Mesothelial cell of epicardium (in vitro differentiated cells): Measurements from ENCODE around the gene SMIM45.

Source experiments
- DNase-seq, 2 experiments: peaks; one replicate each; pipeline ENCODE4 v3.0.0; 2021; ENCODE audit warnings: low spot score in 2 of 2; ENCODE audit not compliant: unreplicated experiment in 2 of 2
- H3K27ac Mint-ChIP-seq: 2 replicates; pipeline ENCODE4 v1.8.0; 2021; ENCODE audit warnings: mixed read lengths
- H3K27me3 Mint-ChIP-seq: 2 replicates; pipeline ENCODE4 v1.8.0; 2021; ENCODE audit warnings: low read depth, mixed read lengths
- H3K36me3 Mint-ChIP-seq: 2 replicates; pipeline ENCODE4 v1.8.0; 2021; ENCODE audit warnings: mixed read lengths
- H3K4me1 Mint-ChIP-seq: 2 replicates; pipeline ENCODE4 v1.8.0; 2021; ENCODE audit warnings: mixed read lengths
- H3K4me3 Mint-ChIP-seq: 2 replicates; pipeline ENCODE4 v1.8.0; 2021; ENCODE audit warnings: mild to moderate bottlenecking, moderate library complexity, mixed read lengths
- H3K9me3 Mint-ChIP-seq: 2 replicates; pipeline ENCODE4 v1.8.0; 2021; ENCODE audit warnings: mixed read lengths
- CTCF ChIP-seq: fragments of 200-600 bp; sonication (generic); IDR thresholded peaks from one replicate; pipeline ENCODE4 v1.5.0; 2021; ENCODE audit warnings: antibody characterized with exemption; ENCODE audit not compliant: unreplicated experiment

SMIM45 gene

DNA sequence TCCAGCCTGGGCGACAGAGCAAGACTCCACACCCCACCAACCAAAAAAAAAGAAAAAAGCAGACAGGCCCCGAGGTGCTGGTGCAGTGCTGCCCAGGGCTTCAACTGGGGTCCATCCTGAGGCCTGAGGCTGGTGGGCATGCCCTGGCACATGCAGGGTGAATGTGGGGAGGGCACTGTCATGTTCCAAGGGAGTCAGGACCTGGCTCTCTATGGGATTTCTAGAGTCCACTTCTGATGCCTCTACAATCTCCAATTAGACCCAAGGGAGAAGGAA lies 15.1 kb upstream of the SMIM45 start:
- no peak for DNase-seq
- Mint-ChIP-seq H3K27ac (no peak overlapping the region), H3K4me1 (no peaks in the 10 kb centered on the region), H3K9me3 (no peaks in the 10 kb centered on the region), H3K36me3 (peaks cover 2% of the 10 kb centered on the region), H3K4me3 (no peak overlapping the region), H3K27me3 (no peaks in the 10 kb centered on the region)
- TF ChIP-seq CTCF = no peak

DNA sequence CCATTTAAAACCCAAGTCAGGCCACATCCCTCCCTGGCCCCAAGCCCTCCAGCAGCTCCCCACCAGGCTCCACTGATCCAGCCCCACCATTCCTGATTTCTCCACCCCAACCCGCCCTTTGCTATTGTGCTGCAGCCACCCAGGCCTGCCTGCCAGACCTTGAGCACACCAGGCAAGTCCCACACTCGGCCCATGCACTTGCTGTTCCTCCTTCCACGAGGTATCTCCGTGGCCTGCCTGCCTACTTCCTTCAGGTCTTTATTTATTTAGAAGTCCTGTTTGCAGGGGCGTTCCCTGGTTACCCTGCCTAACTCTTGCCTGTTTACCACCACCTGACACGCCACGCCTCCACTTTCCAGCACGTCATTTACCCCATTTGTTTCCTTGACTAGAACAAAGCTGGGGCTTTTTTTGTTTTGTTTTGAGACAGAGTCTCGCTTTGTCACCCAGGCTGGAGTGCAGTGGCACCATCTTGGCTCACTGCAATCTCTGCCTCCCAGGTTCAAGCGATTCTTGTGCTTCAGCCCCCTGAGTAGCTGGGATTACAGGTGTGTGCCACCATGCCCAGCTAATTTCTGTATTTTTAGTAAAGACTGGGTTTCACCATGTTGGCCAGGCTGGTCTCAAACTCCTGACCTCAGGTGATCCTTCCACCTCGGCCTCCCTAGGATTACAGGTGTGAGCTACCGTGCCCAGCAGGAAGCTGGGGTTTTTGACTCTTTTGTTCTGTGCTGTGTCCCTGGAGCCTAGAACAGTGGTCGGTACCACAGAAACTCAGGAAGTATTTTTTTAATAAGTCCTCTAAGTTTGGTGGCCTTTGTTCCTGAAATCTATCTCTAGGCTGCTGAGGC lies 11.7 kb upstream of the SMIM45 start:
- TF ChIP-seq CTCF = no peak
- Mint-ChIP-seq H3K27me3 (no peaks in the 10 kb centered on the region), H3K27ac (peak overlapping the region; percentile 32), H3K9me3 (no peaks in the 10 kb centered on the region), H3K4me1 (no peaks in the 10 kb centered on the region), H3K36me3 (peaks cover 4% of the 10 kb centered on the region), H3K4me3 (no peak overlapping the region)
- no peak for DNase-seq

DNA sequence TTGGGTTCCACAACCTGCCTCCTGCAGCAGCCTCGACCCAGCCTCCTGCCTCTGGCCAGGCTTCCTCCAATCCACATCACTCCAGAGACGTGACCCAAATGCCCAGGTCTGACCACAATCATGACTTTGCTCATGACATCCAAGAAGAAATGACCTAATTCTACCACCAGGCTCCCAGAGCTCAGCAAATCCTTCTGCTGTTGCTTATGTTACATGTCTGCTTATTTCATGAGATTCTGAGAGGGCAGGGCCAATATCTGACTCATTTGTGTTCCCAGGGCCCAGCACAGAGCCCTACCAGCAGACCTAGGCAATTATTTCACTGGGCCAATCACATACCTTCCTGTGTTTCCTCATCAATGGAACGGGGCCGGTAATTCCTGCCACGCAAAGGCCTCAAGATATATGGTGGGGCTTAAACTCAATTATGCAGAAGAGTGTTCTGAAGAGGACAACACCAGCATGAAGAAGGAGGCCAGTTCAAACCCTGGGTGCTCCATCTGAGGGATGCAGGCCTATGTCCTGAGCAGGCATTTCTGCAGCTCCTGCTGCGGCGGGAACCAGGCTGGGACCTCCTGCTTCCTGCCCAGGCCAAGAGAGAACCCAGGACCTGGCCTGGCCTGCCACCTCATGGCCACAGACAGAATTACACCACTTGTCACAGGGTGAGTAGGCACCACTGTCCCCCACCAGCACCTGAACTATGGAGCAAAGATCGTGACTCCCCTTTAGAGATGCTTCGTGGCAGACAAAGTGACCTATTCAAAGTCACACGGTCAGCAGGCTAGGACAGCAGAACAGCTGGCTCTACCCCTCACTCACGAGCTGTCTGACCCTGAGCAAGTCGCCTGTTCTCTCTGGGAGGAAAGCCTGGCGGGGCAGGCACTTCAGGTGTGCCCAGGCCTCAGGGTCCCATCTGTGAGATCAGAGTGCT lies 10.9 kb upstream of the SMIM45 start:
- DNase-seq = peak; percentile 55 to 85
- Mint-ChIP-seq H3K27ac (peak overlapping the region; percentile 7), H3K4me3 (no peak overlapping the region), H3K36me3 (peaks cover 5% of the 10 kb centered on the region), H3K9me3 (no peaks in the 10 kb centered on the region), H3K4me1 (peaks cover 7% of the 10 kb centered on the region), H3K27me3 (no peaks in the 10 kb centered on the region)
- peak; percentile 89 for TF ChIP-seq CTCF

GRCh38 chr22:41943661-41944209 lies 8.2 kb upstream of the SMIM45 start:
- Mint-ChIP-seq H3K4me3 (no peak overlapping the region), H3K9me3 (no peaks in the 10 kb centered on the region), H3K4me1 (peaks cover 14% of the 10 kb centered on the region), H3K36me3 (peaks cover 5% of the 10 kb centered on the region), H3K27me3 (no peaks in the 10 kb centered on the region), H3K27ac (no peak overlapping the region)
- DNase-seq = no peak
- TF ChIP-seq CTCF = no peak

DNA sequence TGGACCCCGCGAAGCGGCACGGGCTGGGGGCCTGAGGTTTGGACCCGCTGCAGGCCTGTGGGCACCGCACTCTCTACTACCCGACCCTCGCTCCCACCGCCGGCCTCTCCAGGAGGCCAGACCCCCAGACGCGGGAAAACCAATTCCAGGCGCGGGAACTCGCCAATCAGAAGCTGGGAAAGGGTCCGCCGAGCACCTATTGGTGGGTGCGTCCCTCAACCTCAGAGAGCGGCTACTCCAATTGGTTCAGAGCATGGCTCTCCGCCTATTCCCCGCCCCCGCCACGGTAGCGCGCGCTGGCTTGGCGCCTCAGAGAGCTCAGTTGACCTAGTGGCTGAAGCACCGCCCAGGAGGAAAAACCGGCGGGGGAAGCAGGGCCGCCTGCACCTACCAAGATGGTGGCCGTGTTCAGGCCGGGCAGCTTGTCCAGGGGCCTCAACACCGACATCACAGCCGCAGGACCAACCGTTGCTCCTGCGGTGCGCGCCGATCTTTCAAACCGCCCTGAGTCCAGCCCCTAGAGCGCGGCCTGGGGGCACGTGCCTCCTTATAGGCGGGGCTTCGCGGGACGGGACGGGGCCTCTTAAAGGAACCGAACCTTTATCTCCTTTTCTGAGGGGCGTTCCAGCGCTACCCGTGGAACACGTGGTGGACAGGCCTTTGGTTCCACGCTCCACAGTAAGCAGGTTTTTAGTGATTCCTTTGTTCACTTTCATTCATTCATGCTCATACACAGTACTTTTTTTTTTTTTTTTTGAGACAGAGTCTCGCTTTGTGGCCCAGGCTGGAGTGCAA lies 5.1 kb upstream of the SMIM45 start, which contains the start of gene CENPM:
TSS of gene CENPM (minus strand) at position 524 of the 795 bp plus-strand sequence. CDS start at position 448, 76 bp downstream.
- peak within 1 kb of the TSS; percentile 72 for H3K27ac Mint-ChIP-seq
- peaks cover 4% of the 10 kb centered on the region for H3K36me3 Mint-ChIP-seq
- no peaks in the 10 kb centered on the region for H3K9me3 Mint-ChIP-seq
- H3K4me1 Mint-ChIP-seq = peaks cover 25% of the 10 kb centered on the region
- peak within 1 kb of the TSS; percentile 86 for H3K4me3 Mint-ChIP-seq
- peak; percentile 87 to 95 for DNase-seq
- no peak for TF ChIP-seq CTCF
- H3K27me3 Mint-ChIP-seq = no peaks in the 10 kb centered on the region
